Activated CD4-positive, alpha-beta T cell treated with anti-CD3 and anti-CD28 coated beads, Interleukin-10, Interleukin-2, amounts not matched to agents 100 ng/mL and 50 ng/mL, durations not matched to agents 16 hours and 8 hours (primary cell): ENCODE results near the gene NANOS3.
"Not testable (repeated sequence)": the region's sequence is repeated elsewhere in the genome, so short reads cannot be mapped to it uniquely, and the experiment has no call there.

ENCODE experiments used
- DNase-seq: peaks from one replicate; pipeline ENCODE4 v3.0.0-alpha.2; 2020

NANOS3 gene

DNA sequence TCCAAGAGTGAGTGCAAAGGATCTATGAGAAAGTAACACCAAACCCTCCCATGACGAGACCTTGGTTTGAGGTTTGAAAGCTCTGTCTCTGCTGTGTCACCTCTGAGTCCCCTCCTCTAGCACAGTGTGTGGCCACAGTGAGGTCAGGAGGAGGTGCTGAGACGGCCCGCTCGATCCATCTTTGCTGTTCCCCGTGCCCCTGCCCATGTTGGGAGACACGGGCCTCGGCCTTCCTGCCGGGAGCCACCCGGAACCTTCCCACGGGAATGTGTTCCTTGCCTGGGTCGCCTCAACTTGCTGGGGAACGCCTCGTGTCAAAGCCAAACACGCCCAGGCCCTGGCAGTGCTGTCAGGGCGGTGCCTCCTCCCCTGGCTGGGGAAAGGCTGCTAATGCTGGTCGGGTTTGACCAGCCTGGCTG is 10.1 kb downstream of the NANOS3 start:
- peak; percentile 45 for DNase-seq

DNA sequence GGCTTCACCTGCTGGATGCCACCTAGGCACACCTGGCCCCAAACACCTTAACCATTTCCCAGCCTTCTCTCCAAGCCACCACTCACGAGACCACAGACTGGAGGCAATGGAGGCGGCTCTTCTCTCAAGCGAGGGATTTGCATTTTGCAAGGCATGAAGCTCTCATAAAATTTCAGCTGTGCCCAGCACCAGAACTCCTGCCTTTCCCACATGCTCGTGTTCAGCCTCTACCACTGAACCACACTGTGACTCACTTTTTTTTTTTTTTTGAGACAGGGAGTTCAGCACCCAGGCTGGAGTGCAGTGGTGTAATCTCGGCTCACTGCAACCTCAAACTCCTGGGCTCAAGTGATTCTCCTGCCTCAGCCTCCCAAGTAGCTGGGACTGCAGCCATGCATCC is 10.6 kb downstream of the NANOS3 start:
- DNase-seq = no peak

DNA sequence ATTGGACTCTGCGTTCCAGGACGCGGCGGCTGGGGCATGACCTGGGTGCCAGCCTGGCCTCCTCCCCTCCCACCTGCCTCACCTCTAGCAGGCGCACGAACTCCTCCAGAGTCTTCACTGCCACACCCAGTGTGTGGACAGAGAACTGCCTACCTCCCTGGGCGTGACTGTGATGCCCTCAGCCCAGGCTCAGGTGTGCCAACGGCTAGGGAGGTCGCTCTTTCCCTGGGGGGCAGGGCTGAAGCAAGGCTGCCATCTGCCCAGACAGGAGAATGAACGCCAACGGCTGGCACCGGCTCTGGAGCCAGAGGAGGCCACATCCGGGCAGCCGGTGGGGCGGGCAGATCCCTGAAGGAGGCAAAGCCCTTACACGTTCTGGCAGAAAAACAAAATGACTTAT is 11.3 kb downstream of the NANOS3 start:
- DNase-seq = no peak

- DNase-seq = no peak
Measured at GRCh38 chr19:13890136-13890535, 13.2 kb downstream of the NANOS3 start.

GRCh38 chr19:13892870-13893269 is 15.9 kb downstream of the NANOS3 start:
- no peak for DNase-seq

- no peak for DNase-seq
Measured at GRCh38 chr19:13894552-13894951, 17.6 kb downstream of the NANOS3 start.

DNA sequence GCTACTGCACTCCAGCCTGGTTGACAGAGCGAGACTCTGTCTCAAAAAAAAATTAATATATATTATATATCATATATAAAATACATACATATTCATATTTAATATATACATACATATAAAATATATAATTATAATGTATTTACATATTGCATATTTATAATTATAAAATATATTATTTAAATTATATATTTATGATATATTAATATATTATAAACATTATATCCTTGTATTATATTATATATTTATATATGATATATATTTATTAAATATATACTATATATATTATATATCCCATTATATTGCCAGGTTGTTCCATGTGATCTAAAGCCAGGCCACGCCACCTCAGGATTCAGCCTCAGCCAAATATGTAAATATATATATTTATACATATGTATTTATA is 19.3 kb downstream of the NANOS3 start:
- DNase-seq = no peak

- no peak for DNase-seq
Measured at GRCh38 chr19:13899393-13899792, 22.5 kb downstream of the NANOS3 start.

DNA sequence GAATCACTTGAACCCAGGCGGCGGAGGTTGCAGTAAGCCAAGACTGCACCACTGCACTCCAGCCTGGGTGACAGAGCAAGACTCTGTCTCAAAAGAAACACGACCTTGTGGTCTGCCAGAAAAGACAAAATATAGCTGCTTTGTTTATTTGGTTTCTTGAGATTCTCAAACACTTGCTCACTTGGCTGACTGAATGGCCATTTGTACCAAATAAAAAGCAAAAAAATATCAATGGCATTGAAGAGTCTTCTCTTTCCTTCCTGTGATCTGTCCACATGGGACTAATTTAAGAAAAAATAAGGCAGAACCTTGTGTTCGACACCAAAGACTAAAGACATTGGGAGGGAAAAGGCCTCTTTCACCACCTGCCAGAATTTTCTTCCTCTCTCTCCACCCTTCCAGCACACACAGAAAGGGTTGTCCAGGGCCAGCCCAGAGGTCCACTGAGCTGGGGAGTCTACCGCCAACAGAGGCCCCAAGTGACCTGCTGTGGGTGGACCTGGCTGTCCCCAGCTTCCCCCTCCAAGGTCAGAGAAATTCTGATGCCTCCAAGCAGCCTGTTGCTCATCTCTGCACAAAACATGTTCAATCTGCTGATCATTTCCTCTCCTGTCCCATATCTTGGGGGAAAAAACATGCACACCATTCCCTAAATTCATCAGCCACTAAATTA is 23.1 kb downstream of the NANOS3 start:
- no peak for DNase-seq

DNA sequence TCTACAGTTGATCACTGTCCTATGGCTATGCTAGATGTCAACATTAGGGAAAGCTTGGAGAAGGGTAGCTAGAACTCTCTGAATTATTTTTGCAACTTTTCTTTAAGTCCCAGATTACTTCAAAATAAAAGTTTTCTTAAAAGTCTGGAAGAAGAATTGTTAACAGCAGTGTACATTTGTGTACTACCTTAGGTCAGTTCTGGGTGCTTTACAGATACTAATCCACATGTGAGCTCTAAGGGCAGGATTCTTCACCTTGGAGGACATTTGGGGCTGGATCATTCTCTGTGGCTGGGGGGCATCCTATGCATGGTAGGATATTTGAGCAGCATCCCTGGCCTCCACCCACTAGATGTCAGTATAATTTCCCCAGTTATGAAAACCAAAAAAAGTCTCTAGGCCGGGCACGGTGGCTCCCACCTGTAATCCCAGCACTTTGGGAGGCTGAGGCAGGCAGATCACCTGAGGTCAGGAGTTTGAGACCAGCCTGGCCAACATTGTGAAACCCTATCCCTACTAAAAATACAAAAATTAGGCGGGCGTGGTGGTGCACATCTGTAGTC is 26.1 kb downstream of the NANOS3 start:
- peak; percentile 56 for DNase-seq

DNA sequence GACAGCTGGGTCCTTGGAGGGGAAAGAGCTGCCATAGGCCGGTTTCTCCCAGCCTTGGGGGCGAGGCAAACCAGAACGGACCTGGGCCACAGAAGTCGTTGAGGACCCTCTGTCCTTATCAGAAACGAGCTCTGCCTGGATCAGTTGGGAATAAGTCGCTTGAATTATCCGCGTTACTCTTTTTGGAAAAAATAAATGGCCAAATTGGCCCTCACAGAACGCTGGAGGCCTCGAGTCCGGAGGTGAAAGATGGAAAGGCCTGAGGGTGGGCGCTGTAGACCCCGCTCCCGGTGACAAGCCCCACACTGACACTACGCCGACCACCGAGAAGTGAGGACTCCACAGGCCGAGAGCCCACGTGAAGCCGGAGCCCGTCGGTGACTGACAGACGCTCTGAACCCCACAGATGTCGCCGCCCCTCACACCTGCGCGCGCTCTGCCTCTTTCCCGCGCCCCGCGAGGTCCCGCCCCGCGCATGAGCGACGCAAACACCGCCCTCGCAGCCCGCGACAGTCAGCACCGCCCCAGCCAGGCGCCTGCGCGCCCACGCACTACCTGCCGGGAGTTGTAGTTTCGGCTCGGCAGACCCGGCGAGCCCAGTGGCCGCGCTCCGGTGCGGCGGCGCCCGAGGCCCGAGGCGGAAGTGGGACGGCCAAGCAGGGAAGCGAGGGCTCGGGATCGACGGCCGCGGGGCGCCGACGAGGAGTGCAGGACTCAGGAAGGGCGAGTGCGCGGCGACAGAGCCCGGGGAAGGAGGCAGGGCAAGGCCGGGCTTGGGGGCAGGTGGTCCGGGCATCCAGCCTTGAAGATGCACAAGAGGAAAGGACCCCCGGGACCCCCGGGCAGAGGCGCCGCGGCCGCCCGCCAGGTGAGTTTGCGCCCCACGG is 28.9 kb downstream of the NANOS3 start, which contains the start of the genes BRME1 and CC2D1A:
Gene BRME1 (minus strand): TSS at position 484 of the 887 bp plus-strand sequence. CDS start 1,225 bp downstream, outside the sequence.
Gene CC2D1A (plus strand): TSS at position 568 of the 887 bp plus-strand sequence. CDS start 241 bp downstream, at position 809.
- peak; percentile 97 for DNase-seq

DNA sequence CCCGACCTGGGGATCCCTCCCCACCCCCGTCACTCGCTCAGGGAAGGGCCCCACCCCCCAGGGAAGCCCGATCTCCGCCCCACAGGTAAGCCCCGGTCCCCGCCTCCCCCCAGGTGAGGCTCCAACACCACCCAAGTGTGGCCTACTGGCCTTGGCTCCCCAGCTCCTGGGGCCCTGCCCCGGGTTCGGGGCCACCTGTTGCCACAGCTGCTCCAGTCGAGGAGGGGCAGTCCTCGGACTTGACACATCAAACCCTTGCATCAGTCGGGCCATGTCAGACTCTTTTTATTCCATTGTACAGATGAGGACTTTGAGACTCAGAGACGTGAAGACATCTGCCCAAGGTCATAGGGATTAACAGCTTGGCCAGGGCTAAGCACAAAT is 29.6 kb downstream of the NANOS3 start:
- DNase-seq = peak; percentile 10

- DNase-seq = no peak
Measured at GRCh38 chr19:13906910-13907309, 30.0 kb downstream of the NANOS3 start.

DNA sequence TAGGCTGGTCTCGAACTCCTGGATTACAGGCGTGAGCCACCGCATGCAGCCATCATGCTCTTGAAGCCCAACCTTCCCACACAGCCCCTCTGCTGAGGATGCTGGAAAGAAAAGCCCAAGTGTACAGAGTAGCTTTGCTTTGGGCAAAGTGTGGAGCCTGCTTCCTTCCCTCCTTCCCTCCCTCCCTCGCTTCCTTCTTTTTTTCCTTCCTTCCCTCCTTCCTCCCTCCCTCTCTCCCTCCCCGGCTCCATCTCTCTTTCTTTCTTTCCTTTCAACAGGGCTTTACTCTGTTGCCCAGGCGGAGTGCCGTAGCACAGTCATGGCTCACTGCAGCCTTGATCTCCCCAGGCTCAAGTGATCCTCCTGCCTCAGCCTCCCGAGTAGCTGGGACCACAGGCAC is 31.7 kb downstream of the NANOS3 start:
- DNase-seq = no peak

DNA sequence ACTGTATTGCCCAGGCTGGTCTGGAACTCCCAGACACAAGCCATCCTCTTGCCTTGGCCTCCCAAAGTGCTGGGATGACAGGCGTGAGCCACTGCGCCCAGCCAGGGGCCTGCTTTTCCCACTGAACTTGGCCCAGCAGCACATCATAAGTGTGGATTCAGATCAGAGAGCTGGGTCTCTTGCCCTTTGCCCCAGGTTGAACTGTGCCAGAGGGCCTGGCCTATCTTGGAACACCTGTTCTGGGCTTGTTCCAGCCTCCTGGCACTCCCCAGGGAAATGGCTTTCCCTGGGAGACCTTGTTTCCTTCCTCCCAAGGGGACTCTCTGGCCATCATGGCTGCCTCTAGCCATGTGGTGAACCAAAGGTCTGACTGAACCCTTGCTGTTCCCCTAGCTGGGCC is 32.5 kb downstream of the NANOS3 start:
- DNase-seq = no peak

DNA sequence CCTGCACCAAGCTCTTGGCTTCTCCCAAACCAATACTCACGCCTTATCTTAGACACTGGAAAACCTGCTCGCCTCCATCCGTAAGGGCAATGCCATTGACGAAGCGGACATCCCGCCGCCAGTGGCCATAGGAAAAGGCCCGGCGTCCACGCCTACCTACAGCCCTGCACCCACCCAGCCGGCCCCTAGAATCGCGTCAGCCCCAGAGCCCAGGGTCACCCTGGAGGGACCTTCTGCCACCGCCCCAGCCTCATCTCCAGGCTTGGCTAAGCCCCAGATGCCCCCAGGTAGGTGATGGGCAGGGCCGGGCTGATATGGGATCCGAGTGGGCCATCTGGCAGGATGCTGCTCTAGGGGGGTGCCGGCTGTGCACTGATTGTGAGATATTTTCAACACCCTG is 36.4 kb downstream of the NANOS3 start:
- no peak for DNase-seq

DNA sequence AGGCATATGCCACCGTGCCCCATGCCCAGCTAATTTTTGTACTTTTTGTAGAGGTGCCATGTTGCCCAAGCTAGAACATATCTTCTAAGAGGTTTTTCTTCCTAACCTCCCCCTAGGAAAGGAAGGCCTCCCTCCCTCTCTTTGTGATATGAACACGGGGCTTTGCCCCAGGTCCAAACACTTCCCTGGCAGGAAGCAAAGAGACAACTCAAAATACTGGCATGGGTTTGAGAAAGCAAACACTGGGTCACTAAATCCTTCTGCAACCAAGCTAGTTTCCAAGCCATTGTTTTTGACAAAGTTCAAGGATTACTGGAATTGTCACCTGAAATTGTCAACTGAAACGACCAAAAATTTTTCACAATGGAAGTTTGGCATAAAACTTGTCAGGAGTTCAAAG is 37.8 kb downstream of the NANOS3 start:
- no peak for DNase-seq

GRCh38 chr19:13917888-13918406 is 41.0 kb downstream of the NANOS3 start:
- no peak for DNase-seq

GRCh38 chr19:13918726-13919411 is 41.9 kb downstream of the NANOS3 start:
- no peak for DNase-seq

DNA sequence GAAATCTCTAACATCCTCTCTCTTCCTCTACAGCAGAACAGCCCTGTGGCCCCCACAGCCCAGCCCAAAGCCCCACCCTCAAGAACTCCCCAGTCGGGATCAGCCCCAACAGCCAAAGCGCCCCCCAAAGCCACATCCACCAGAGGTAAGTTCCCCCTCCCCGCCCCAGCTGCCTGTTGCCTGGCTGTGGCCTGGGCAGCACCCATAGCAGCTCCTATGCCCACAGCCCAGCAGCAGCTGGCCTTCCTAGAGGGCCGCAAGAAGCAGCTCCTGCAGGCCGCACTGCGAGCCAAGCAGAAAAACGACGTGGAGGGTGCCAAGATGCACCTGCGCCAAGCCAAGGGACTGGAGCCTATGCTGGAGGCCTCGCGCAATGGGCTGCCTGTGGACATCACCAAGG is 43.6 kb downstream of the NANOS3 start:
- DNase-seq = no peak

- peak; percentile 72 for DNase-seq
Measured at GRCh38 chr19:13920940-13921747, 44.2 kb downstream of the NANOS3 start.

DNA sequence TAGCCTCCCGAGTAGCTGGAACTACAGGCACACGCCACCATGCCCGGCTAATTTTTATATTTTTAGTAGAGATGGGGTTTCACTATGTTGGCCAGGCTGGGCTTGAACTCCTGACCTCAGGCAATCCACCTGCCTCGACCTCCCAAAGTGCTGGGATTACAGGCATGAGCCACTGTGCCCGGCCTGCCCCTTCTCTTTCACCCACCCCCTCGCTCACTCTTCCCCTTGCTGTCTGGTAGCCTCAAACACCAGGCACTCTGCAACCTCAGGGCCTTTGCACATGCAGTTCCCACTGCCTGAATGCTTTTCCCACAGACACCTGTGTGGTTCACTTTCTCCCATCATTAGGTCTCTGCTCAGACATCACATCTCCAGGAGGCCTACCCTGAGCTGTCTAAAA is 45.2 kb downstream of the NANOS3 start:
- not testable (repeated sequence) for DNase-seq
